Keratinocyte (primary cell): ENCODE data around the gene PPP1R26. TPM values are rescaled to one million over a fixed set of nuclear protein-coding genes. Genes with fewer than 3 reads are reported as not detected.
"Not testable (repeated sequence)": the region's sequence is repeated elsewhere in the genome, so short reads cannot be mapped to it uniquely, and the experiment has no call there.

Experiments
- DNase-seq: peaks from one replicate; pipeline ENCODE4 v3.0.0-alpha.2; 2011; ENCODE audit warnings: low read depth, missing footprints, low spot score
- FAIRE-seq: peaks from 2 replicates; lab custom pipeline; 2011; peaks lifted over from hg19 to GRCh38; lab: Jason Lieb, UNC
- H2AFZ ChIP-seq: 2 replicates; pipeline ENCODE4 v1.6.0; 2012; ENCODE audit warnings: low read length, control low read depth, inconsistent platforms; ENCODE audit not compliant: control insufficient read depth
- H3K27ac ChIP-seq: 2 replicates; pipeline ENCODE4 v1.5.1; 2011; ENCODE audit warnings: low read length; ENCODE audit not compliant: control insufficient read depth, insufficient read depth
- H3K27me3 ChIP-seq: 3 replicates; pipeline ENCODE4 v1.6.0; 2011; ENCODE audit warnings: low read length; ENCODE audit not compliant: control insufficient read depth, insufficient read depth; ENCODE audit errors: extremely low read depth
- H3K36me3 ChIP-seq, 2 experiments: 2 replicates in 1 of 2; 3 replicates in 1 of 2; pipeline ENCODE4 v1.5.1; 2011; ENCODE audit warnings: low read length in 2 of 2, mild to moderate bottlenecking in 1 of 2; ENCODE audit not compliant: control insufficient read depth in 2 of 2, insufficient read depth in 2 of 2; ENCODE audit errors: extremely low read depth in 1 of 2
- H3K4me1 ChIP-seq: 3 replicates; pipeline ENCODE4 v1.5.1; 2011; ENCODE audit warnings: low read length; ENCODE audit not compliant: control insufficient read depth, insufficient read depth; ENCODE audit errors: extremely low read depth
- H3K4me2 ChIP-seq: 3 replicates; pipeline ENCODE4 v1.6.0; 2011; ENCODE audit warnings: low read depth, low read length; ENCODE audit not compliant: control insufficient read depth, insufficient read depth; ENCODE audit errors: extremely low read depth
- H3K4me3 ChIP-seq, 3 experiments: fragments of 200-600 bp in 1 of 3; sonication (generic) in 1 of 3; 2 replicates in 2 of 3; 3 replicates in 1 of 3; pipeline ENCODE4 v1.5.1; 2011 to 2016; ENCODE audit warnings: low read length in 3 of 3, mild to moderate bottlenecking in 3 of 3, control low read depth in 2 of 3, inconsistent platforms in 1 of 3, low read depth in 1 of 3, mixed read lengths in 1 of 3, mixed run types in 1 of 3, moderate library complexity in 1 of 3; ENCODE audit not compliant: control insufficient read depth in 2 of 3, insufficient read depth in 2 of 3; ENCODE audit errors: extremely low read depth in 1 of 3
- H3K79me2 ChIP-seq: 2 replicates; pipeline ENCODE4 v1.6.0; 2012; ENCODE audit warnings: low read length; ENCODE audit not compliant: control insufficient read depth, insufficient read depth
- H3K9ac ChIP-seq: 3 replicates; pipeline ENCODE4 v1.6.0; 2011; ENCODE audit warnings: low read length; ENCODE audit not compliant: control insufficient read depth, insufficient read depth; ENCODE audit errors: extremely low read depth
- H3K9me1 ChIP-seq: 3 replicates; pipeline ENCODE4 v1.6.0; 2011; ENCODE audit warnings: low read length; ENCODE audit not compliant: control insufficient read depth, insufficient read depth; ENCODE audit errors: extremely low read depth
- H3K9me3 ChIP-seq: 2 replicates; pipeline ENCODE4 v1.5.1; 2012; ENCODE audit warnings: low read depth, low read length; ENCODE audit not compliant: control insufficient read depth
- H4K20me1 ChIP-seq: 3 replicates; pipeline ENCODE4 v1.6.0; 2011; ENCODE audit warnings: low read length; ENCODE audit not compliant: control insufficient read depth, insufficient read depth; ENCODE audit errors: extremely low read depth
- CTCF ChIP-seq, 3 experiments: IDR thresholded peaks in 1 of 3; conservative IDR thresholded peaks in 1 of 3; optimal IDR thresholded peaks in 1 of 3; 2 replicates in 2 of 3; 3 replicates in 1 of 3; pipeline versions ENCODE3 to v1.5.1; 2011; ENCODE audit warnings: low read length in 3 of 3, mild to moderate bottlenecking in 3 of 3, moderate library complexity in 2 of 3, control low read depth in 1 of 3, inconsistent platforms in 1 of 3; ENCODE audit not compliant: insufficient read depth in 2 of 3; ENCODE audit errors: extremely low read depth in 1 of 3
- EZH2 ChIP-seq: IDR thresholded peaks from one replicate; pipeline ENCODE4 v1.6.1; 2012; ENCODE audit warnings: inconsistent platforms, mild to moderate bottlenecking, low read length, moderate library complexity
- dilution Hi-C: fragments of 300-500 bp; cut with MboI; formaldehyde crosslinking; loops from one replicate; pipeline ENCODE4 v1.7.0; 2020; ENCODE audit warnings: low sequenced_read_pairs; ENCODE audit not compliant: extremely low pct_ligation_motif_present
- polyA plus RNA-seq, 5 experiments: library from polyadenylated mRNA; depleted of rRNA in 3 of 5; stranded (reverse) in 3 of 5; stranded (forward) in 1 of 5; unstranded in 1 of 5; fragments of >200 nt; gene quantifications; 1 replicate in 1 of 5; 2 replicates in 3 of 5; 3 replicates in 1 of 5; pipeline versions ENCODE4 v1.2.1 to v1.2.3, GENCODE V29; 2011 to 2012; ENCODE audit warnings: missing spikeins in 2 of 5, low read depth in 1 of 5, low replicate concordance in 1 of 5

The PPP1R26 gene
- polyA plus RNA-seq, 1 donor (not counting 4 experiments of a cell fraction or from before 2014, with no cell fraction given) = 4.3 TPM

- no peaks in the 10 kb centered on the region for H3K36me3 ChIP-seq
- dilution Hi-C loops = no loop called here
- peaks cover 2% of the 10 kb centered on the region for H3K4me1 ChIP-seq
- DNase-seq (no peak), FAIRE-seq (no peak)
- no peak overlapping the region for H3K27ac ChIP-seq
- no peak overlapping the region for H3K4me2 ChIP-seq
- no peak overlapping the region for H3K9ac ChIP-seq
- peaks cover 7% of the 10 kb centered on the region for H3K27me3 ChIP-seq
- no peak overlapping the region for H3K4me3 ChIP-seq
- H2AFZ ChIP-seq = no peak overlapping the region
- TF ChIP-seq EZH2 (no peak), CTCF (optimal IDR thresholded peaks at IDR 0.05 in 1 of 3, IDR thresholded peaks at IDR 0.05 in 1 of 3, conservative IDR thresholded peaks at IDR 0.05 in 1 of 3; ENCODE audit: extremely low read depth in 1 of 3, insufficient read depth in 2 of 3, low read length in 3 of 3) (no peak)
- no peaks in the 10 kb centered on the region for H3K9me3 ChIP-seq
- H3K9me1 ChIP-seq = no peaks in the 10 kb centered on the region
- no peaks in the 10 kb centered on the region for H3K79me2 ChIP-seq
- H4K20me1 ChIP-seq = no peaks in the 10 kb centered on the region
These were observed 32.5 kb upstream of the PPP1R26 start for GRCh38 chr9:135447126-135447525.

- Histone ChIP-seq H3K27me3 (peaks cover 7% of the 10 kb centered on the region), H2AFZ (no peak overlapping the region), H3K36me3 (no peaks in the 10 kb centered on the region), H3K4me1 (peaks cover 2% of the 10 kb centered on the region), H4K20me1 (no peaks in the 10 kb centered on the region), H3K9me1 (no peaks in the 10 kb centered on the region), H3K9ac (no peak overlapping the region), H3K9me3 (no peaks in the 10 kb centered on the region), H3K27ac (no peak overlapping the region), H3K4me3 (no peak overlapping the region), H3K79me2 (no peaks in the 10 kb centered on the region), H3K4me2 (no peak overlapping the region)
- TF ChIP-seq EZH2 (no peak), CTCF (optimal IDR thresholded peaks at IDR 0.05 in 1 of 3, IDR thresholded peaks at IDR 0.05 in 1 of 3, conservative IDR thresholded peaks at IDR 0.05 in 1 of 3; ENCODE audit: extremely low read depth in 1 of 3, insufficient read depth in 2 of 3, low read length in 3 of 3) (no peak)
- dilution Hi-C loops = no loop called here
- DNase-seq (no peak), FAIRE-seq (no peak)
These were observed 30.9 kb upstream of the PPP1R26 start for GRCh38 chr9:135448663-135449100.

DNA sequence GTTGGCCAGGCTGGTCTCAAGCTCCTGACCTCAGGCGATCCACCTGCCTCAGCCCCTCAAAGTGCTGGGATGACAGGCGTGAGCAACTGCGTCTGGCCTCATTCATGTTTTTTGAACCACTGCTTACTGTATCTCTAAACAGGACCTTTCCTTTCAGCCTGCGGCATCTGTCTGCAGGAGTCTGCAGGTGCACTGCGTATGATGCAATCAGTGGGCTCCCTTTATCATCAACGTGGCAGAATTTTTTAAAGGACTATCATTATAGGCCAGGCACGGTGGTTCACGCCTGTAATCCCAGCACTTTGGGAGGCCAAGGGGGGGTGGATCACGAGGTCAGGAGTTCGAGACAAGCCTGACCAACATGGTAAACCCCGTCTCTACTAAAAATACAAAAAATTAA, 30.1 kb upstream of the PPP1R26 start:
- DNase-seq, H3K4me2 ChIP-seq, dilution Hi-C loops, H3K36me3 ChIP-seq, H3K27me3 ChIP-seq, H3K9me1 ChIP-seq, H3K27ac ChIP-seq, H4K20me1 ChIP-seq, H3K9me3 ChIP-seq, H3K4me3 ChIP-seq, H3K4me1 ChIP-seq, FAIRE-seq, H2AFZ ChIP-seq, H3K9ac ChIP-seq, H3K79me2 ChIP-seq: not testable (repeated sequence)
